SW480 (cell line): Measurements from ENCODE around the gene CHRM2.
A peak's percentile ranks its signal among the peaks of the same experiment; 100 is the strongest.
"Not testable (repeated sequence)": the region's sequence is repeated elsewhere in the genome, so short reads cannot be mapped to it uniquely, and the experiment has no call there.

Experiments
- DNase-seq: peaks from one replicate; pipeline ENCODE4 v3.0.0-alpha.2; 2016; ENCODE audit warnings: low spot score

Gene CHRM2

GRCh38 chr7:136868496-136869000, at the start of gene CHRM2:
Gene CHRM2, plus strand, starts transcription at chr7:136868652. Its CDS starts 146,214 bp downstream, at chr7:137014866.
- no peak for DNase-seq

- not testable (repeated sequence) for DNase-seq
Observed at GRCh38 chr7:136831398-136831797, 37.1 kb upstream of the CHRM2 start.

- no peak for DNase-seq
Observed at GRCh38 chr7:136845899-136846465, 22.5 kb upstream of the CHRM2 start.

GRCh38 chr7:136847858-136848257, 20.6 kb upstream of the CHRM2 start:
- no peak for DNase-seq

GRCh38 chr7:136853654-136854053, 14.8 kb upstream of the CHRM2 start:
- no peak for DNase-seq

- DNase-seq = no peak
Observed at GRCh38 chr7:136857573-136857972, 10.9 kb upstream of the CHRM2 start.

GRCh38 chr7:136859803-136860202, 8.6 kb upstream of the CHRM2 start:
- DNase-seq = no peak

- no peak for DNase-seq
Observed at GRCh38 chr7:136865236-136865635, 3.2 kb upstream of the CHRM2 start.

- DNase-seq = no peak
Observed at GRCh38 chr7:136865777-136866176, 2.7 kb upstream of the CHRM2 start.

GRCh38 chr7:136869001-136869961, 829 bp downstream of the CHRM2 start:
- no peak for DNase-seq

GRCh38 chr7:136869991-136870865, 1.8 kb downstream of the CHRM2 start:
- no peak for DNase-seq

GRCh38 chr7:136870866-136871487, 2.5 kb downstream of the CHRM2 start:
- no peak for DNase-seq

GRCh38 chr7:136874393-136875032, 6.1 kb downstream of the CHRM2 start:
- peak; percentile 17 for DNase-seq

- no peak for DNase-seq
Observed at GRCh38 chr7:136877509-136877908, 9.1 kb downstream of the CHRM2 start.

- DNase-seq = no peak
Observed at GRCh38 chr7:136877990-136878389, 9.5 kb downstream of the CHRM2 start.

GRCh38 chr7:136878878-136879277, 10.4 kb downstream of the CHRM2 start:
- DNase-seq = no peak

GRCh38 chr7:136883046-136883445, 14.6 kb downstream of the CHRM2 start:
- no peak for DNase-seq

- no peak for DNase-seq
Observed at GRCh38 chr7:136884492-136884891, 16.0 kb downstream of the CHRM2 start.

GRCh38 chr7:136887317-136887716, 18.9 kb downstream of the CHRM2 start:
- no peak for DNase-seq

GRCh38 chr7:136890399-136890798, 21.9 kb downstream of the CHRM2 start:
- no peak for DNase-seq

- no peak for DNase-seq
Observed at GRCh38 chr7:136891850-136892249, 23.4 kb downstream of the CHRM2 start.
